Upper lobe of right lung (tissue), 1 donor: ENCODE data around the gene P2RX5. TPM values are rescaled to one million over a fixed set of nuclear protein-coding genes. Genes with fewer than 3 reads are reported as not detected.

Experiments used
- ATAC-seq: fragments of 200-7000 bp; cut with Tn5 transposase; one replicate; pipeline ENCODE4 v1.9.1; 2020; ENCODE audit warnings: mild to moderate bottlenecking, moderate library complexity
- DNase-seq: peaks from one replicate; pipeline ENCODE4 v3.0.0-alpha.2; 2020
- H3K27ac ChIP-seq: fragments of 200-600 bp; one replicate; pipeline ENCODE4 v1.8.0; 2022
- H3K27me3 ChIP-seq: fragments of 200-600 bp; one replicate; pipeline ENCODE4 v1.8.0; 2022; ENCODE audit warnings: mild to moderate bottlenecking
- H3K36me3 ChIP-seq: fragments of 200-600 bp; one replicate; pipeline ENCODE4 v1.8.0; 2022
- H3K4me1 ChIP-seq: fragments of 200-600 bp; one replicate; pipeline ENCODE4 v1.8.0; 2022
- H3K4me3 ChIP-seq: fragments of 200-600 bp; one replicate; pipeline ENCODE4 v1.8.0; 2022; ENCODE audit warnings: mild to moderate bottlenecking
- H3K9me3 ChIP-seq: fragments of 200-600 bp; one replicate; pipeline ENCODE4 v1.8.0; 2022
- CTCF ChIP-seq: fragments of 200-600 bp; IDR thresholded peaks from one replicate; pipeline ENCODE4 v1.8.0; 2022; ENCODE audit warnings: antibody characterized with exemption
- intact Hi-C: fragments of 100-400 bp; cut with DNase I; formaldehyde crosslinking; loops from one replicate; pipeline ENCODE4 v1.11.0; 2022
- long read RNA-seq: library from polyadenylated mRNA; unstranded; transcript quantifications from one replicate; pipeline ENCODE4 v2.0.0, GENCODE V29; 2021
- total RNA-seq: library from RNA; stranded (reverse); fragmentation: NEBNext Ultra II Directional; extraction: Animal tissue kit (Norgen Biotek cat#: 25700); gene quantifications from one replicate; pipeline ENCODE4 v1.2.1, GENCODE V29; 2021
- donor health status: DM: no; HTN: yes; CAD: no; lungs with severe emphysema.

The P2RX5 gene, protein sequence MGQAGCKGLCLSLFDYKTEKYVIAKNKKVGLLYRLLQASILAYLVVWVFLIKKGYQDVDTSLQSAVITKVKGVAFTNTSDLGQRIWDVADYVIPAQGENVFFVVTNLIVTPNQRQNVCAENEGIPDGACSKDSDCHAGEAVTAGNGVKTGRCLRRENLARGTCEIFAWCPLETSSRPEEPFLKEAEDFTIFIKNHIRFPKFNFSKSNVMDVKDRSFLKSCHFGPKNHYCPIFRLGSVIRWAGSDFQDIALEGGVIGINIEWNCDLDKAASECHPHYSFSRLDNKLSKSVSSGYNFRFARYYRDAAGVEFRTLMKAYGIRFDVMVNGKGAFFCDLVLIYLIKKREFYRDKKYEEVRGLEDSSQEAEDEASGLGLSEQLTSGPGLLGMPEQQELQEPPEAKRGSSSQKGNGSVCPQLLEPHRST
- total RNA-seq: 1.6 TPM
- long read RNA-seq, partial matches to known transcripts: 0 of 1 reads
- long read RNA-seq, other reads (novel, unspliced or antisense): 1 of 1 reads

GRCh38 chr17:3695723-3696411, at the start of gene P2RX5:
Gene P2RX5 (minus strand): TSS chr17:3696155. CDS start chr17:3696005, 150 bp downstream.
- no peak for TF ChIP-seq CTCF
- intact Hi-C loops: no loop called here
- peak; percentile 63 for ATAC-seq
- Histone ChIP-seq H3K36me3 (no peaks in the 10 kb centered on the region), H3K27me3 (peaks cover 44% of the 10 kb centered on the region), H3K27ac (no peak within 1 kb of the TSS), H3K9me3 (no peaks in the 10 kb centered on the region), H3K4me1 (peaks cover 12% of the 10 kb centered on the region), H3K4me3 (peak within 1 kb of the TSS; percentile 50)
- no peak for DNase-seq

DNA sequence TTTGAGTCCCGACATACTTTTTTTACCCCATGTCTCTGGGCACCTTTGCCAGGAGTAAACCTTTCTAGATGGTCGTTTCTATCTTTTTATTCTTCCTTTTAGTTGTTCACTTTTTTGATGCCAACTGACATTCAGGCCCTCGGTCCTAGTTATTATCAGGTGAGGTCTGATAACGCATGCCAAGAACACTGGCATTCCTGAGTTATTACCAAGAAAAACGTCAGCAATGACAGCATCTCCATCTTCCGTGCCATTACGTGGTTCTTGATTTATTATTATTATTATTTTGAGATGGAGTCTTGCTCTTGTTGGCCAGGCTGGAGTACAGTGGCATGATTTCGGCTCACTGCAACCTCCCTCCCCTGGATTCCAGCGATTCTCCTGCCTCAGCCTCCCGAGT, 49.1 kb upstream of the P2RX5 start:
- Histone ChIP-seq H3K27ac (no peak overlapping the region), H3K4me1 (no peaks in the 10 kb centered on the region), H3K4me3 (no peak overlapping the region), H3K36me3 (no peaks in the 10 kb centered on the region), H3K9me3 (no peaks in the 10 kb centered on the region), H3K27me3 (no peaks in the 10 kb centered on the region)
- DNase-seq (no peak), ATAC-seq (no peak)
- TF ChIP-seq CTCF: no peak
- intact Hi-C loops: no loop called here

GRCh38 chr17:3744014-3744413, 48.1 kb upstream of the P2RX5 start:
- H3K27ac ChIP-seq: no peak overlapping the region
- ATAC-seq (no peak), DNase-seq (no peak)
- H3K9me3 ChIP-seq: no peaks in the 10 kb centered on the region
- H3K4me3 ChIP-seq: no peak overlapping the region
- intact Hi-C loops: no loop called here
- no peaks in the 10 kb centered on the region for H3K4me1 ChIP-seq
- no peaks in the 10 kb centered on the region for H3K27me3 ChIP-seq
- H3K36me3 ChIP-seq: no peaks in the 10 kb centered on the region
- no peak for TF ChIP-seq CTCF

DNA sequence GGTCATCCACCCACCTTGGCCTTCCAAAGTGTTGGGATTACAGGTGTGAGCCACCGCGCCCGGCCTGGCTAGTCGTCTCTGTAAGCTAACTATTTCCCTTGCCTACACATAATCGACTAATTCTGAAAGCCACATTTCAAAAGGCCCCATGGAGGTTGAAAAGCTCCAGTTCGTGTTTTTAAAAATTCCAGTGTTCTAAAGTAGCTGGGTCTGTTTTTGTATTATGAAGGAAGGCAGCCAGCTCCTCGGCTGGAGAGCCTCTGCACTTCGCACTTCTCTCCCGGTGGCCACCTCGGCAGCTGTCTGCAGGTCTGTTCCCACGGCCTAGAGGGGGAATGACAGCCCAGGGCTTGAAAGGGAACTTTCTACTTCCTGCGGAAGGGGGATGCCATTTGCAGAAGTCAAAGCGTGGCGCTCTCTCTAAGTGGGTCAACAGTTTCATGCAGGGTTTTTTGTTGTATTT, 44.7 kb upstream of the P2RX5 start:
- no peak overlapping the region for H3K27ac ChIP-seq
- no peak for DNase-seq
- no peak for TF ChIP-seq CTCF
- intact Hi-C loops: no loop called here
- no peaks in the 10 kb centered on the region for H3K27me3 ChIP-seq
- no peak overlapping the region for H3K4me3 ChIP-seq
- H3K9me3 ChIP-seq: no peaks in the 10 kb centered on the region
- no peaks in the 10 kb centered on the region for H3K36me3 ChIP-seq
- peak; percentile 58 for ATAC-seq
- peaks cover 11% of the 10 kb centered on the region for H3K4me1 ChIP-seq

DNA sequence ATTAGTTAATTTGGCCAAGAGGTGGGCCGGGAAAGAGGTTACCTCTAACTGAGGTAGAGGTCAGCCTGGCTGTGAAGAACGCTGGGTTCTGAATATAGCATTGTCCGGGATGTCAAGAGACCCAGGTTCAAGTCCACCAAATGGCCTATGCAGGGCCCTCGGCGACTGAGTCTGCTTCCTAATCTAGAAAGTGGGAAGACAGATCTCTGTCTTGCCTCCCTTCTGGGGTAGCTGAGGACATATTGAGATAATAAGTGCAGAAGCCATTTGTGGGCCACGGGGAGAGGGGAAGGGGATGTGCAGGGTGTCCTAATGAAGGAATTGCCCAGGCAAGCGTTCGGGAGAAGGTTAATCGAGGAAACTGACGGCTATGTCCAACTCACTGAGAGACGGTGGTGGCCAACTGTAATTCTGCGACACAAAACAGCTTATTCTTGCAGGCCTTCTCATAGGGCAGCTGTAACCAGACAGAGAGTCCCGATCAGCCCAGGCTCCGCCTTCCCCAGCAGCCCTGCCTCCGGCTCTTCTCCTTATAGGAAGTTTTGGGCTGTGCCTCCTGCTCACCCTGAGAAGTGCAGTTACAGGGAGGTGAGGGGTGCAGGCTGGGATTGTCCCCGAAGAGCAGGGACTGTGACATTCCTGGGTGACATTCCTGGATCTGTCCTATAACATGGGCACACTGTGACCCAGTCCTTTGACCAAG, 43.6 kb upstream of the P2RX5 start:
- H3K27ac ChIP-seq: no peak overlapping the region
- ATAC-seq (no peak), DNase-seq (no peak)
- H3K4me1 ChIP-seq: peaks cover 11% of the 10 kb centered on the region
- H3K4me3 ChIP-seq: no peak overlapping the region
- TF ChIP-seq CTCF: no peak
- no peaks in the 10 kb centered on the region for H3K36me3 ChIP-seq
- intact Hi-C loops: no loop called here
- no peaks in the 10 kb centered on the region for H3K27me3 ChIP-seq
- no peaks in the 10 kb centered on the region for H3K9me3 ChIP-seq
